GM23248 (cell line): ENCODE results near the gene RALY.

ENCODE experiments used
- EZH2 ChIP-seq: fragments of 200-600 bp; sonication (generic); IDR thresholded peaks from 2 replicates; pipeline ENCODE4 v1.6.1; 2018; ENCODE audit warnings: antibody characterized with exemption, mild to moderate bottlenecking; ENCODE audit not compliant: insufficient read depth, poor library complexity, severe bottlenecking
- EZH2phosphoT487 ChIP-seq: fragments of 200-600 bp; sonication (generic); IDR thresholded peaks from 2 replicates; pipeline ENCODE4 v1.6.1; 2018; ENCODE audit warnings: antibody characterized with exemption, moderate library complexity, mild to moderate bottlenecking, low read depth; ENCODE audit not compliant: insufficient read depth

DNA sequence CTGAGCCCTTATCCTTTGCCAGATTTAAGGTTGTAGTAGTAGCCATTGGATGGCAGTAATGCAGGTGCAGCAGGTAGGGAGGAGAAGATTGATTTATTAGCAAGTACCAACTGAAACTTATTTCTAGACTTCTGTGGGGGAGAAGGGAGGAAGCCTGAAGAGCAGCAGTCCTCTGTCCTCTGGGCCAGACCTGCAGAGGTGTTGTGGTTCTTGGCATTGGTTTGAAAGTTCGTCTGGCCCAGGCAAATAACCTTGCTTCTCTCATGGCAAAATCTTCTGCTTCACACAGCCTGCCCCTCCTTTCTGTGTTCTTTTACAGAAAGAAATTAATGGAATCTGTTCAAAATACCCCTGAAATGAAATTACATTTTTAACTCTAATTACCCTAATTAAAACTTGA is 24.5 kb downstream of the RALY start:
- no peak for TF ChIP-seq EZH2phosphoT487
- TF ChIP-seq EZH2 = no peak
